KBM-7 (cell line): ENCODE data around the gene C12orf60.
A peak's percentile ranks its signal among the peaks of the same experiment; 100 is the strongest.

Experiments used
- DNase-seq: peaks from one replicate; pipeline ENCODE4 v3.0.0-alpha.2; 2015
- in situ Hi-C: fragments of 300-500 bp; cut with MboI; formaldehyde crosslinking; loops from 2 replicates; pipeline ENCODE4 v1.14.3; 2020; ENCODE audit warnings: low sequenced_read_pairs, low pct_unique_long_range_greater_than_20kb, mixed read lengths

C12orf60 gene

GRCh38 chr12:14775636-14775980 is 27.9 kb upstream of the C12orf60 start:
- in situ Hi-C loops, result no loop called here
- no peak for DNase-seq

GRCh38 chr12:14776236-14776961 is 27.1 kb upstream of the C12orf60 start:
- peak; percentile 30 for DNase-seq
- in situ Hi-C loops, result no loop called here

GRCh38 chr12:14777271-14777670 is 26.2 kb upstream of the C12orf60 start:
- no peak for DNase-seq
- in situ Hi-C loops, result no loop called here

GRCh38 chr12:14779834-14780233 is 23.6 kb upstream of the C12orf60 start:
- DNase-seq, result no peak
- in situ Hi-C loops, result no loop called here

- DNase-seq, result no peak
- in situ Hi-C loops, result no loop called here
Measured at GRCh38 chr12:14780859-14781258, 22.6 kb upstream of the C12orf60 start.

GRCh38 chr12:14781563-14781962 is 21.9 kb upstream of the C12orf60 start:
- DNase-seq, result no peak

GRCh38 chr12:14782756-14783155 is 20.7 kb upstream of the C12orf60 start:
- in situ Hi-C loops, result no loop called here
- DNase-seq, result no peak

More at GRCh38 chr12:14781563-14781962, 21.9 kb upstream of the C12orf60 start:
- in situ Hi-C loops, result no loop called here

GRCh38 chr12:14784471-14784870 is 19.0 kb upstream of the C12orf60 start:
- in situ Hi-C loops, result no loop called here
- no peak for DNase-seq

GRCh38 chr12:14785568-14785967 is 17.9 kb upstream of the C12orf60 start:
- no peak for DNase-seq
- in situ Hi-C loops, result no loop called here

GRCh38 chr12:14795028-14795448 is 8.4 kb upstream of the C12orf60 start:
- in situ Hi-C loops, result no loop called here
- no peak for DNase-seq

GRCh38 chr12:14802247-14802646 is 1.2 kb upstream of the C12orf60 start:
- in situ Hi-C loops, result no loop called here
- peak; percentile 13 for DNase-seq

GRCh38 chr12:14802721-14803010 is 804 bp upstream of the C12orf60 start:
- in situ Hi-C loops, result no loop called here
- no peak for DNase-seq

GRCh38 chr12:14803830-14804160 is 325 bp downstream of the C12orf60 start:
- no peak for DNase-seq
- in situ Hi-C loops, result no loop called here

GRCh38 chr12:14810167-14810952 is 6.9 kb downstream of the C12orf60 start:
- in situ Hi-C loops, result no loop called here
- no peak for DNase-seq

GRCh38 chr12:14810953-14811483 is 7.5 kb downstream of the C12orf60 start:
- DNase-seq, result peak; percentile 13
- in situ Hi-C loops, result no loop called here

GRCh38 chr12:14811486-14811885 is 8.0 kb downstream of the C12orf60 start:
- in situ Hi-C loops, result no loop called here
- no peak for DNase-seq

GRCh38 chr12:14814014-14814413 is 10.5 kb downstream of the C12orf60 start, which contains the start of gene SMCO3:
Gene SMCO3 (minus strand): TSS chr12:14814182. CDS start chr12:14806680, 7,502 bp downstream.
- no peak for DNase-seq
- in situ Hi-C loops, result no loop called here

- no peak for DNase-seq
- in situ Hi-C loops, result no loop called here
Measured at GRCh38 chr12:14824012-14824634, 20.7 kb downstream of the C12orf60 start.

- no peak for DNase-seq
- in situ Hi-C loops, result no loop called here
Measured at GRCh38 chr12:14825256-14825655, 21.8 kb downstream of the C12orf60 start.

- in situ Hi-C loops, result no loop called here
- DNase-seq, result no peak
Measured at GRCh38 chr12:14826491-14826890, 23.0 kb downstream of the C12orf60 start.
